ENCODE measurements around the gene DHRS3.
"Not testable (repeated sequence)": the region's sequence is repeated elsewhere in the genome, so short reads cannot be mapped to it uniquely, and the experiment has no call there.

DHRS3 gene

GRCh38 chr1:12568009-12568767 lies 49.8 kb downstream of the DHRS3 start:
- no peak for DNase-seq

GRCh38 chr1:12567288-12567819 lies 50.7 kb downstream of the DHRS3 start:
- DNase-seq, result no peak

DNA sequence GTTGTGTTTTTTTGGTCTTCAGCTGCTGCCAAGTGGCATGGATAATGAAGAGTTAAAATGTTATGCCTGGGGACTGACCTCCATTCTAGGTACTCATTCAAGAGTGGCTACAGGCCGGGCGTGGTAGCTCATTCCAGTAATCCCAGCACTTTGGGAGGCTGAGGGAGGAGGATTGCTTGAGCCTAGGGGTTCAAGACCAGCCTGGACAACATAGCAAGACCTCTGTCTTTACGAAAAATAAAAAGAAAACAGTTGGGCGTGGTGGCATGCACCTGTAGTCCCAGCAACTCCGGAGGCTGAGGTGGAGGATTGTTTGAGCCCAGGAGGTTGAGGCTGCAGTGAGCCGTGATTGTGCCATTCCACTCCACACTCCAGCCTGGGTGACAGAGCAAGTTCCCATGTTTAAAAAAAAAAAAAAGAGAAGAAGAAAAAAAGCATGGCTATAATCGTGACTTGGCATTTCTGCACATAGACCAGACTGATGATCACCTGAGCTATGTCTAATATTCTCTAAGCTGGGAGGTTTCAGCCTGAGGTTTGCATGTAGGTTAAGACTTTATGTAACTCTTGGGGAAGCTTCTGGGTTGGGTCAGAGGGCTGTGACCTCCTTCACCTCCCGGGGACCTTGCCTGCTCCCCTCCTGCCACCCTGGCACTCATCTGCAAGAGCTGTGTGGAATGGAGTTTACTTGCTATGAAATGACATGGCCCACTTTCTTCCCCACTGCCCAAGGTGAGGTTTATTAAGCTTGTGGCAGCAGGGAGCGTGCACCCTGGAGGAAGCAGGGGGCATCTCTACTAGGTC lies 51.3 kb downstream of the DHRS3 start:
- no peak for DNase-seq

GRCh38 chr1:12565966-12566352 lies 52.1 kb downstream of the DHRS3 start:
- DNase-seq, result no peak

DNA sequence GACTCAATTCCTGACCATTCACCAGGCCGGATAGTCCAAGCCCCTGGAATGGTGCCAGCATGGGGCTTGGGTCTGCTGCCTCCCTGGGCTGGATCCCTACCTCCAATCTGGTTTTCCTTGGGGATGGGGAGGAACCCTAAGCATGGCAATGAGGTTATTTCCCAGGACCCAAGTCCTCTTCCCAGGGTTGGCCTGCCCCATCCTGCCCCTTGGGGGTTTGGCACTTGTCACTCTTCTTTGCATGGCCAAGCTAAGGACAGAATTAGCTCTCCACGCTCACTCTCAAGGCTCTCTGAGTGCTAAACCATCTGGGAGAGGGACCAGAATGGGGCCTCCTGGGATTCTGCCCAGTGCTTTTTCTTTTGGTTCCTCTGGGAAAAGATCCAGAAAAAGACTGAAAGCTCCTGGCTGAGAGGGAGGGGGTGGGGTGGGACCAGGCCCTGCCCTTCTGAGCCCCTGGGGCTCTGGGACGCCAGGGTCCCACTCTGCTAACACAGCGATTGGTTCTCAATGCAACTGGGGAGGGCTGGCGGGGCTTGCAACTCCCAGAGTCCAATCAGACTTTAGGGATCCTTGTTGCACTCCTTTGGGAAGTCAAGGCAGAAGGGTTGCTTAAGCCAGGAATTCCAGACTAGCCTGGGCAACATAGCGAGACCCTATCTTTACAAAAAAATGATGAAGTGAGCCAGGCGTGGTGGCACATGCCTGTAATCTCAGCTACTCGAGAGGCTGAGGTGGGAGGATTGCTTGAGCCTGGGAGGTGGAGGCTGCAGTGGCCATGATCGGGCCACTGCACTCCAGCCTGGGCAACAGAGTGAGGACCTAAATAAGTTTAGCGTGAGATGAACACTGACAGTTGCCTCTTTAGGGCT lies 52.7 kb downstream of the DHRS3 start:
- DNase-seq, result no peak

DNA sequence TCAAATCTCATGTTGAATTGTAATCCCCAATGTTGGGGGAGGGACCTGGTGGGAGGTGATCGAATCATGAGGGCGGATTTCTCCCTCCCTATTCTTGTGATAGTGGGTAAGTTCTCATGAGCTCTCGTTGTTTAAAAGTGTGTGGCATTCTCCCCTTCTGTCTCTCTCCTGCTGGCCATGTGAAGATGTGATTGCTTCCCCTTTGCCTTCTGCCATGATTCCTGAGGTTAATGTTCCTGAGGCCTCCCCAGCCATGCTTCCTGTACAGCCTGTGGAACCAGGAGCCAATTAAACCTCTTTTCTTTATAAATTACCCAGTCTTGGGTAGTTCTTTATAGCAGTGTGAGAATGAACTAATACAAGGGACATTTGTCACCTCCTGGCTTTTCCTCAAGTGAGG lies 53.8 kb downstream of the DHRS3 start:
- not testable (repeated sequence) for DNase-seq

- DNase-seq, result no peak
Observed at GRCh38 chr1:12562955-12563576, 54.9 kb downstream of the DHRS3 start.

DNA sequence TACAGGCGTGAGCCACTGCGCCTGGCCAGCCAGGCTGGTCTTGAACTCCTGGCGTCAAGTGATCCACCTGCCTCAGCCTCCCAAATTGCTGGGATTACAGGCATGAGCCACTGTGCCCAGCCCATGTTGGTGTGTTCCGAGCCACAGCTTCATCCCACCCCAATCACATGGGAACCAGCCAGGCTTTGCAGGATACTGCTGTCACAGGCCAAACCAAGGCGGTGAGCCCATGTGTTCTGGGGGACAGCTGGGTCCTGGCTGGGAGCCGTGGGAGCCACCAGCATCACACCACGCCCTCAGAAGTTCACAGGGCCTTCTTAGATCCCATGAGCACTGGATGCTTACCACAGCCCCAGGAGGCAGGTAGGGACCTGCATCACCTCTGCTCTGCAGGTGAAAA lies 56.9 kb downstream of the DHRS3 start:
- no peak for DNase-seq

GRCh38 chr1:12556957-12557935 lies 60.8 kb downstream of the DHRS3 start:
- DNase-seq, result no peak

- peak; percentile 66 for DNase-seq
Observed at GRCh38 chr1:12556368-12556930, 61.6 kb downstream of the DHRS3 start.

GRCh38 chr1:12555411-12556367 lies 62.3 kb downstream of the DHRS3 start:
- DNase-seq, result no peak

GRCh38 chr1:12554521-12555305 lies 63.3 kb downstream of the DHRS3 start:
- DNase-seq, result no peak

- DNase-seq, result no peak
Observed at GRCh38 chr1:12553963-12554362, 64.0 kb downstream of the DHRS3 start.

DNA sequence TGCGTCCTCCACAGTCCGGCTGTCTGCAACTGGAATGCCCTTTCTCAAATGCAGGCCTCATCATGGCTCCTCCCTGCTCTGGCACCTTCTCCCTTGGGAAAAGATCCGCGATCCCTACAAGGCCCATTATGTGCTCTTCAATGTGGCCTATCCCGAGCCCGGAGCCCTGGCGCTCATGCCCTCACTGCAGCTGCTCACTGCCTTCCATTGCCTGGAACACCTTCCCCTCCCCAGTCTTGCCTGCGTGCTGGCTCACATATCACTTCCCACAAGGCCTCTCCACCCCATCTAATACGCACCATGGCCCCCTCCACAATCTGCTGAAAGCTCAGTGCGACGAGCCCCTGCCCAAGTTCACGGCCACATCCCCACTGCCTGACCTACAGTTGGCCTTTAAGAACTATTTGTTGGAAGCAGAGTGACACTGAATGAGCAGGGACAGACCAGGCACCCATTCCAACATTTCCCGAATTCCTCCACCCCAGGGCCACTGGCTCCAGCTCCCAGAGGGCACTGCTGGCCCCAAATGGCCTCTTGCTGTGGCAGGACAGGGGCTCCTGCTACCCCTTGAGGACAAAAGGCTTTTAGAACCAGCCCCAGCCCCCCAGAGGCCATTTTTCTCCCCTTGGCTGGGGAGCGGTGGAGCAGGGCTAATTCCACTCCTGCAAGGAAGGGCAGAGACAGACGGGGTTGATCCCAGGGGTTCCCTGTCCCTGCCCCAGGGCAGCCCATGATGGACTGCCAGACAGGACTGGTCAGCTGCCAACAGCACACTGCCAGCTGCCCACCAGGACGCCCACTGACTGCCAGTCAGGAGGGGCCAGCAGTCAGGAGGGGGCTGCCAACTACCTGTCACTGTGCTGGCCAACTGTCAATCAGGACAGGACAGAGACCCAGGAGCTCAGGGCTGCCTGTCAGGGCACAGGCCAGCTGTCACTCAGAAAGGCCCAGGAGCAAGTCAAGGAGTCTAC lies 64.8 kb downstream of the DHRS3 start:
- DNase-seq, result no peak

GRCh38 chr1:12552111-12552888 lies 65.7 kb downstream of the DHRS3 start:
- no peak for DNase-seq

DNA sequence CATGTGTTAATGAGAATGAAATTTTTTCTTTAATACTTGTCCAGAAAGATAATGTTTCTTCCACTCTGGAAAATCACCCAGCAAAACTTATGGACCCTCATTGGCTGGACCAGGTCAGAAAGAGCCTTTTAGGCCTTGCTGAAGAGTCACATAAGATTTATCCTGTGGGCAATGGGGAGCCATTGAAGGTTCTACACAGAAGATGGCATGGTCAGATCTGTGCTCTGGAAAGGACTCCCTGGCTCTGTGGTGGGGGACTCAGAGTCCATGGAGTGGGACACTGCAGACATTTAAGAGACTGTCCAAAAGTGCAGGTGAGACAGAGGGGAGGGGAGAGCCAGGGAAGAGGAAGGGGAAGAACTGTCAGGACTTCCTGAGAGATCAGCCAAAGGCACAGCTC lies 66.4 kb downstream of the DHRS3 start:
- no peak for DNase-seq

Data from NCI-H69 (cell line).